GM19193 (cell line): ENCODE results near the gene TP53RK.

ENCODE experiments used
- POLR2A ChIP-seq: IDR thresholded peaks from 4 replicates; pipeline ENCODE4 v1.6.1; 2011; ENCODE audit not compliant: insufficient read depth, insufficient read length; ENCODE audit errors: extremely low read depth

The TP53RK gene

GRCh38 chr20:46681032-46681854 is 8.0 kb downstream of the TP53RK start:
- TF ChIP-seq POLR2A: no peak

- TF ChIP-seq POLR2A: no peak
Observed at GRCh38 chr20:46680684-46681031, 8.6 kb downstream of the TP53RK start.

- no peak for TF ChIP-seq POLR2A
Observed at GRCh38 chr20:46678516-46678915, 10.7 kb downstream of the TP53RK start.

- TF ChIP-seq POLR2A: no peak
Observed at GRCh38 chr20:46677608-46678007, 11.6 kb downstream of the TP53RK start.

- no peak for TF ChIP-seq POLR2A
Observed at GRCh38 chr20:46674253-46675083, 14.8 kb downstream of the TP53RK start.

- TF ChIP-seq POLR2A: no peak
Observed at GRCh38 chr20:46673394-46674252, 15.6 kb downstream of the TP53RK start.

- no peak for TF ChIP-seq POLR2A
Observed at GRCh38 chr20:46672543-46673148, 16.6 kb downstream of the TP53RK start.

- no peak for TF ChIP-seq POLR2A
Observed at GRCh38 chr20:46671866-46672542, 17.2 kb downstream of the TP53RK start.

GRCh38 chr20:46670585-46671584 is 18.4 kb downstream of the TP53RK start:
- no peak for TF ChIP-seq POLR2A

- no peak for TF ChIP-seq POLR2A
Observed at GRCh38 chr20:46670228-46670584, 19.0 kb downstream of the TP53RK start.

- TF ChIP-seq POLR2A: no peak
Observed at GRCh38 chr20:46666818-46667515, 22.3 kb downstream of the TP53RK start.

- TF ChIP-seq POLR2A: no peak
Observed at GRCh38 chr20:46666306-46666705, 22.9 kb downstream of the TP53RK start.

- TF ChIP-seq POLR2A: no peak
Observed at GRCh38 chr20:46665602-46666001, 23.6 kb downstream of the TP53RK start.

GRCh38 chr20:46663531-46663930 is 25.7 kb downstream of the TP53RK start:
- no peak for TF ChIP-seq POLR2A
